Measurements from ENCODE around the gene RELN. TPM values are rescaled to one million over a fixed set of nuclear protein-coding genes. Genes with fewer than 3 reads are reported as not detected.

RELN gene
- total and polyA plus RNA-seq, 8 donors: 3.6 to 20.1 (median 15.3) TPM

DNA sequence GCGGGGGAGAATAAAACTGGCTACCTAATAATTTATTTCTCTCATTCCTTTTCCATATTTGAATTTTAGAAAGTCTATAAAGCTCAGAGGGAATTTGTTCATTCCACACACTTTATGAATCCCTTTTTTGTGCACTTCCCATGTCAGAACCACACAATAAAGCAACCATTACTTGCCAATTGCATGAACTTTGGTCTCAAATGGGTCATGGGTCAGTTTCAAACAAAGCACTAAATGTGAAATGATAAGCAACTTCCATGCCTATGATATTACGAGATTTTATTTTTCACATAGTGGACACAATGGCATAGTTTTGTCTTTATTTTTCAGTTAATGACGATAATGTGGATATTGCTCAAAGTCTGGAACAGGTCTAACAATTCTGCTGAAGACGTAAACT is 18.6 kb upstream of the RELN start:
- TF ChIP-seq, protein P1, sequence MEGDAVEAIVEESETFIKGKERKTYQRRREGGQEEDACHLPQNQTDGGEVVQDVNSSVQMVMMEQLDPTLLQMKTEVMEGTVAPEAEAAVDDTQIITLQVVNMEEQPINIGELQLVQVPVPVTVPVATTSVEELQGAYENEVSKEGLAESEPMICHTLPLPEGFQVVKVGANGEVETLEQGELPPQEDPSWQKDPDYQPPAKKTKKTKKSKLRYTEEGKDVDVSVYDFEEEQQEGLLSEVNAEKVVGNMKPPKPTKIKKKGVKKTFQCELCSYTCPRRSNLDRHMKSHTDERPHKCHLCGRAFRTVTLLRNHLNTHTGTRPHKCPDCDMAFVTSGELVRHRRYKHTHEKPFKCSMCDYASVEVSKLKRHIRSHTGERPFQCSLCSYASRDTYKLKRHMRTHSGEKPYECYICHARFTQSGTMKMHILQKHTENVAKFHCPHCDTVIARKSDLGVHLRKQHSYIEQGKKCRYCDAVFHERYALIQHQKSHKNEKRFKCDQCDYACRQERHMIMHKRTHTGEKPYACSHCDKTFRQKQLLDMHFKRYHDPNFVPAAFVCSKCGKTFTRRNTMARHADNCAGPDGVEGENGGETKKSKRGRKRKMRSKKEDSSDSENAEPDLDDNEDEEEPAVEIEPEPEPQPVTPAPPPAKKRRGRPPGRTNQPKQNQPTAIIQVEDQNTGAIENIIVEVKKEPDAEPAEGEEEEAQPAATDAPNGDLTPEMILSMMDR (IDR thresholded peaks at IDR 0.05): no peak
- Histone ChIP-seq H3K4me1 (no peaks in the 10 kb centered on the region), H3K27me3 (no peaks in the 10 kb centered on the region), H3K36me3 (no peaks in the 10 kb centered on the region), H3K4me3 (no peak overlapping the region), H3K9me3 (no peaks in the 10 kb centered on the region), H3K27ac (no peak overlapping the region)
- intact Hi-C loops (cut with DNase I): no loop called here
- ATAC-seq (no peak), DNase-seq (no peak)

DNA sequence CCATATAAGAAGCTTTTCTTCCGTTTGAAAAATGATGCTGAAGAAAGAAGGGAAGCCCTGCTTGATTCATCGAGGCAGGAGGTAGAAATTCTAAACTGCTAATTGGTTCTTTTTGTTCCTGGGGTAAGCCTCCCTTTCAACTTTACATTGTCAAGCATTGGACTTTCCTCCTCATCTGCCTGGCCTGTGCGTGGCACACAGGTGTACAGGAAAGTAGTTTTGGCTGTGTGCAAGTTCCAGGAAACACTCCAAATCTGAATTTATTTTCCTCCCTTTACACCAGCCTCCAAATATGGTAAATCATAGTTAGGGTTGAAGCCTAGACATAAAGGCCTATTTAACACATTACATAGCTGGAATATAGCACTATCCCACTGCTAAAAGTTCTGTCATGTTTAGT is 18.2 kb upstream of the RELN start:
- no peak overlapping the region for H3K4me3 ChIP-seq
- H3K4me1 ChIP-seq: no peaks in the 10 kb centered on the region
- no peaks in the 10 kb centered on the region for H3K36me3 ChIP-seq
- no peaks in the 10 kb centered on the region for H3K9me3 ChIP-seq
- TF ChIP-seq, protein P1 (IDR thresholded peaks at IDR 0.05): no peak
- no peaks in the 10 kb centered on the region for H3K27me3 ChIP-seq
- ATAC-seq (no peak), DNase-seq (no peak)
- H3K27ac ChIP-seq: no peak overlapping the region
- intact Hi-C loops (cut with DNase I): no loop called here

DNA sequence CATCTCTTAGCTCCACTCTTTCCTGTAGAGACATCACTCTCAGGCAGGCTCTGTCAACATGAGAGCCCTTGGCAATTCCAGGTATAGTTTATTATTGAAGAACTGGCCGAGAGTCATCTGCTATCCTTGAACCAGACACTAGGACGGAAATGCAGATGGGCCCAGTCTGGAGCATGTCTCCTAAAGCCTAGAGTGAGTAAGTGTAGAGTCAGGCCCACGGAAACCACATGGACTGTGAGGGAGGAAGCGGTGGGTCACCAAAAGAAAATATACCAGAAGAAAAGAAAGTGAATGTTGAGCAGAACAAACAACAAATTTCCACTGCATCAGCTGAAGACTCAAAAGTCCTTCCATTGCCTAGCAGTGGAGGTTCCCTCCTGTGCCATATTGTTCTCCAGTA is 15.7 kb upstream of the RELN start:
- Histone ChIP-seq H3K27ac (no peak overlapping the region), H3K4me3 (no peak overlapping the region), H3K9me3 (no peaks in the 10 kb centered on the region), H3K4me1 (no peaks in the 10 kb centered on the region), H3K27me3 (no peaks in the 10 kb centered on the region), H3K36me3 (no peaks in the 10 kb centered on the region)
- TF ChIP-seq, protein P1 (IDR thresholded peaks at IDR 0.05): no peak
- intact Hi-C loops (cut with DNase I): no loop called here
- no peak for ATAC-seq
- no peak for DNase-seq

DNA sequence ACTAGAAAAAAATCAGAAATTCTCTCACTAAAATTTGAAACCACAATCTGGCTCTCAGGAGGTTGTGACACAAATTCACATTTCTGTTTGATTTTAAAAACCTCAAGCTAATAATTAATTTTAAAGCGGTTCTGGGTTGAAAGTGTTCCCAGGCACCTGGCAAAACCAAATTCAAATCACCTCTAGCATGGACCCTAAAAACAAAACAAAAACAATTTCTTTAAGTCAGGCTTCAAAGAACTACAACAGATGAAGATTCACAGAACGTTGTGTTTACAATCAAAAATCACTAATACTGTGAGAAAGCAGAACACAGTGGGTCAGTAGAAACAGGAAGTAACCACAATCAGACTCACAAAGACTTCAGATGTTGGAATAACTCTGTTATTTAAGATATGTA is 7.2 kb upstream of the RELN start:
- ATAC-seq: no peak
- H3K4me3 ChIP-seq: no peak overlapping the region
- intact Hi-C loops (cut with DNase I): no loop called here
- peaks cover 5 to 28% of the 10 kb centered on the region in 2 donors for H3K27me3 ChIP-seq
- H3K4me1 ChIP-seq: no peaks in the 10 kb centered on the region
- no peaks in the 10 kb centered on the region for H3K36me3 ChIP-seq
- TF ChIP-seq, protein P1 (IDR thresholded peaks at IDR 0.05): no peak
- no peak overlapping the region for H3K27ac ChIP-seq
- DNase-seq: no peak
- H3K9me3 ChIP-seq: no peaks in the 10 kb centered on the region

DNA sequence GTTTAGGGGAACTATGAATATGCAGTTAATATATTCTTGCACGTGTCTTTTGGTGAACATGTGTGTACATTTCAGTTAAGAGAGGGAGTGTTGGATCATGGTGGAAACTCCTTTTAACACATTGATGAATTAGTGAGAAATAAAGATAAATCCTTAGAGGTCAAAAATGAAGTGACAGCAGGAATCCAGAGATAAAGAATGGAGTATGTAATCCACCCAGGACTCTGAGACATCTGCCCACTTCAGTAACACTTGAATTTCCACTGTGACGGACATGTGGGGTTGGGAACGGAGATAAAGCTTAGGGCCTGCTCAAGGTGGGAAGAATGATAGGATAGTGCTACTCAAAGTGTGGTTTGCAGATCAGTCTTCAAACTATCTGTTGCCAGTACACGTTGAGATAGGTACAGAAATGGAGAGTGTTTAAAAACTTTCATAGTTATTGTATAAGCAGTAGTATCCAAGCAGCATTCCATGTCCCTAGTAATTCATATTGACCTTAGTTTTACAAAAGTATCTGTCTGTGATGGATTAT is 6.6 kb upstream of the RELN start:
- DNase-seq (no peak), ATAC-seq (no peak)
- TF ChIP-seq, protein P1 (IDR thresholded peaks at IDR 0.05): no peak
- Histone ChIP-seq H3K27ac (no peak overlapping the region), H3K4me3 (no peak overlapping the region), H3K27me3 (peaks cover 10 to 33% of the 10 kb centered on the region in 2 donors), H3K36me3 (no peaks in the 10 kb centered on the region), H3K4me1 (no peaks in the 10 kb centered on the region), H3K9me3 (no peaks in the 10 kb centered on the region)
- intact Hi-C loops (cut with DNase I): no loop called here

All from left lung (tissue), 10 donors.